ENCODE results near the gene PPP1R3D. TPM values are rescaled to one million over a fixed set of nuclear protein-coding genes. Genes with fewer than 3 reads are reported as not detected.

Gene PPP1R3D
- total and polyA plus RNA-seq, 9 of the 15 experiments (the other 6 are each of a cell fraction or from before 2014, with no cell fraction given): 0.35 to 3.3 (median 1.8) TPM

GRCh38 chr20:59939052-59939878, 840 bp downstream of the PPP1R3D start:
- POLR2A ChIA-PET: interaction anchor here (1.1 kb wide), 1 partner anchor 49 kb away, joined by 4 read pairs; no protein-coding TSS in a partner anchor
- Histone ChIP-seq H3K9ac (ENCODE audit: insufficient read depth in 1 of 2, low read depth in 2 of 2, low read length in 2 of 2) (peak overlapping the region; percentile 75 to 77; a peak in 3 of 4 replicates), H2AFZ (ENCODE audit: low read depth, low read length) (peak overlapping the region; percentile 91), H3K4me1 (replicated peaks in 1 of 2; ENCODE audit: control insufficient read depth in 2 of 2, insufficient read depth in 2 of 2, low read length in 2 of 2) (peaks cover 6 to 14% of the 10 kb centered on the region in 2 experiments; a peak in 4 of 5 replicates), H4K20me1 (replicated peaks; ENCODE audit: control insufficient read depth, insufficient read depth, low read length) (no peaks in the 10 kb centered on the region), H3K27ac (ENCODE audit: extremely low read depth, low read depth, low read length) (peak overlapping the region; percentile 82; the same call in 2 of the 3 replicates), H3K4me2 (ENCODE audit: insufficient read depth, low read length) (peak overlapping the region; percentile 95; the same call in 1 of the 2 replicates), H3K36me3 (ENCODE audit: control insufficient read depth, insufficient read depth, low read length) (peaks cover 21% of the 10 kb centered on the region; the same call in 1 of the 3 replicates), H3K4me3 (peak overlapping the region; percentile 48), H3K9me1 (ENCODE audit: control insufficient read depth, insufficient read depth, low read length) (no peaks in the 10 kb centered on the region), H3K9me3 (replicated peaks; ENCODE audit: control insufficient read depth, insufficient read depth, low read depth, low read length) (no peaks in the 10 kb centered on the region), H3K79me2 (ENCODE audit: control insufficient read depth, insufficient read depth, low read length) (peaks cover 17% of the 10 kb centered on the region), H3K27me3 (ENCODE audit: control insufficient read depth in 2 of 2, insufficient read depth in 2 of 2, low read length in 2 of 2) (no peaks in the 10 kb centered on the region)
- peak; percentile 39; the same call in 1 of the 3 replicates for ATAC-seq
- DNase-seq (ENCODE audit: extremely low read depth in 1 of 4, low spot score in 3 of 4): peak in 2 of 4 experiments; percentile 5 to 30
- WGBS (ENCODE audit: insufficient coverage, low coverage, missing lambda C conversion rate): 59% methylated on average over 35 of the region's 104 CpGs
- FAIRE-seq: no peak
- intact Hi-C loops (cut with micrococcal nuclease) (no loop called here), in situ Hi-C loops (cut with MboI) (no loop called here)
- BruUV-seq (replicated peaks): no TSS peak
- CTCF ChIA-PET (ENCODE audit: low intra/inter-chr PET ratio): no interaction called here
- 0 out of 2 replicates have a peak, but pooled peaks have one; percentile 18 for TF ChIP-seq L3MBTL2 (IDR thresholded peaks at IDR 0.05)
- peak; percentile 35 for TF ChIP-seq PRPF4 (IDR thresholded peaks at IDR 0.05; ENCODE audit: insufficient read depth, low read depth, low read length, poor library complexity, severe bottlenecking)
- TF ChIP-seq ZNF277 (CRISPR knock-in tag; IDR thresholded peaks at IDR 0.05; ENCODE audit: borderline replicate concordance): no peak
- TF ChIP-seq HOMEZ (CRISPR knock-in tag; IDR thresholded peaks at IDR 0.05): no peak
- 0 out of 2 replicates have a peak, but pooled peaks have one; percentile 6 for TF ChIP-seq NFIC (IDR thresholded peaks at IDR 0.05)
- no peak for TF ChIP-seq ZBTB1 (CRISPR knock-in tag; IDR thresholded peaks at IDR 0.05; ENCODE audit: borderline replicate concordance, low read depth)
- no peak for TF ChIP-seq ETS2 (tag; IDR thresholded peaks at IDR 0.05; ENCODE audit: borderline replicate concordance, poor library complexity, severe bottlenecking)
- TF ChIP-seq MYNN (IDR thresholded peaks at IDR 0.05): no peak
- no peak for TF ChIP-seq MYNN (CRISPR knock-in tag; IDR thresholded peaks at IDR 0.05)
- TF ChIP-seq ZBTB33 (CRISPR knock-in tag; IDR thresholded peaks at IDR 0.05): peak; percentile 98
- TF ChIP-seq HNRNPUL1 (IDR thresholded peaks at IDR 0.05; ENCODE audit: low read length): no peak
- TF ChIP-seq ZBTB5 (IDR thresholded peaks at IDR 0.05): no peak
- TF ChIP-seq SMAD2 (IDR thresholded peaks at IDR 0.05; ENCODE audit: low read depth, low read length): no peak
- TF ChIP-seq FOXK1 (CRISPR knock-in tag; IDR thresholded peaks at IDR 0.05; ENCODE audit: borderline replicate concordance): no peak
